Astrocyte of the spinal cord (primary cell): Measurements from ENCODE around the gene LPP.

Experiments
- DNase-seq: peaks from one replicate; pipeline ENCODE4 v3.0.0; 2011; ENCODE audit warnings: low read depth, low spot score
- H3K4me3 ChIP-seq: 2 replicates; pipeline ENCODE4 v1.5.1; 2011; ENCODE audit warnings: low read depth, mild to moderate bottlenecking, low read length, moderate library complexity
- CTCF ChIP-seq: IDR thresholded peaks from 2 replicates; pipeline ENCODE4 v1.5.1; 2012; ENCODE audit warnings: low read depth, mild to moderate bottlenecking, low read length, inconsistent platforms
- in situ Hi-C: cut with HindIII; loops from 2 replicates; pipeline ENCODE4 v1.10.0; 2017; ENCODE audit warnings: low sequenced_read_pairs

LPP gene

GRCh38 chr3:188134079-188134478 is 19.9 kb upstream of the LPP start:
- no peak for DNase-seq
- in situ Hi-C loops: no loop called here
- no peak for TF ChIP-seq CTCF
- H3K4me3 ChIP-seq: no peak overlapping the region

GRCh38 chr3:188134856-188135255 is 19.1 kb upstream of the LPP start:
- TF ChIP-seq CTCF: no peak
- in situ Hi-C loops: no loop called here

GRCh38 chr3:188135271-188135670 is 18.7 kb upstream of the LPP start:
- in situ Hi-C loops: no loop called here
- DNase-seq: no peak
- H3K4me3 ChIP-seq: no peak overlapping the region
- no peak for TF ChIP-seq CTCF

More at GRCh38 chr3:188134856-188135255, 19.1 kb upstream of the LPP start:
- no peak overlapping the region for H3K4me3 ChIP-seq
- DNase-seq: no peak

GRCh38 chr3:188137051-188137450 is 16.9 kb upstream of the LPP start:
- in situ Hi-C loops: no loop called here
- no peak for DNase-seq
- no peak for TF ChIP-seq CTCF
- H3K4me3 ChIP-seq: no peak overlapping the region

GRCh38 chr3:188139466-188139865 is 14.5 kb upstream of the LPP start:
- in situ Hi-C loops: no loop called here
- no peak for DNase-seq
- no peak overlapping the region for H3K4me3 ChIP-seq
- TF ChIP-seq CTCF: no peak

GRCh38 chr3:188146219-188146618 is 7.7 kb upstream of the LPP start:
- no peak overlapping the region for H3K4me3 ChIP-seq
- TF ChIP-seq CTCF: no peak
- no peak for DNase-seq
- in situ Hi-C loops: no loop called here

GRCh38 chr3:188147782-188148181 is 6.2 kb upstream of the LPP start:
- DNase-seq: no peak
- H3K4me3 ChIP-seq: no peak overlapping the region
- TF ChIP-seq CTCF: no peak
- in situ Hi-C loops: no loop called here
